Activated CD4-positive, alpha-beta T cell treated with anti-CD3 and anti-CD28 coated beads, Interleukin-10, Interleukin-2, amounts not matched to agents 100 ng/mL and 50 ng/mL, durations not matched to agents 16 hours and 8 hours (primary cell): Measurements from ENCODE around the gene SP6.
A peak's percentile ranks its signal among the peaks of the same experiment; 100 is the strongest.

Experiments used
- DNase-seq: peaks from one replicate; pipeline ENCODE4 v3.0.0-alpha.2; 2020

SP6 gene

DNA sequence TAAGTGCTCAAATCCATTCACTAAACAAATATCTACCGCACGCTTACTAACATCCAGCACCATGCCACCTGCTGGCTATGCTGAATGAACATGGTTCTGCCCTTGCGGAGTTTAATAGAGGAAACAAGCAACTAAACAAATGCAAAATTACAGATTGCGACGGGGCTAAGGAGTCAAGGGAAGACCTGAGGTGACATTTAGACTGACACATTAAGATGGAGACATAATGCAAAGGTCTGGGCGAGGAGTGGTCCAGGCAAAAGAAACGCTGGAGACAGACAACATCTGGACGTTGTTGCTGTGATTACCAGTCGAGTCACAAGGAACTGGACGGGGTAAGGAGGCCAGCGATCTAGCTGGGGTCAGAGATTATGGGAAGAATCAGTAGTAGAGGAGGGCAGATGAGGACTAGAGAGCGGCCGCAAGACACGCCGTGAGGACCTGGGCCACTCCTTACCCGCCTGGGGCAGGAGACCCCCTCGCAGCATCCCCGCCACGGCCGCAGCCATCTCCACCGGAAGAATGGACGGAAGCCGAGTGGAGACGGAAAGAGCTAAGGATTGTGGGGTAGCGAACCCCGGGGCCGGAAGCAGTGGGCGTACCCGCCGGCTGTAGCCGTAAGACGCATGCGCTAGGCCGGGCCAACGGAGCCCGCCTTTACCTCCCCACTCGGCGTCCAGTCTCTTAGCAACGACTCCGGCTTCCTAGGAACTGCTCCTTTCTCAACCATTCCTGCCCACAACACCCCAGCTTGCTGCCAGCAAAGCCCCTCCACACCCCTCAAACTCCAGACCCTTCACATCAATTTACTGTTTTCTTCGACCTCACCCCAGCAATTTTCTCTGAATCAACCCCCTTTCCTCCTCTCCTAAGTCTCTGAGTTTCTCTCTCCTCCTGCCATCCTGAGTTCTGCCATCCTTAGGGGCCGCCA lies 19.7 kb downstream of the SP6 start, which contains the start of the genes LRRC46 and MRPL10:
LRRC46 (plus strand) TSS at position 668 of the 931 bp plus-strand sequence. CDS start 320 bp downstream, outside the sequence.
MRPL10 (minus strand) TSS at position 539 of the 931 bp plus-strand sequence; CDS start at position 509, 30 bp downstream.
- DNase-seq: peak; percentile 95

GRCh38 chr17:47830396-47831002 lies 20.5 kb downstream of the SP6 start:
- DNase-seq: no peak

GRCh38 chr17:47829870-47830269 lies 21.1 kb downstream of the SP6 start:
- peak; percentile 79 for DNase-seq

DNA sequence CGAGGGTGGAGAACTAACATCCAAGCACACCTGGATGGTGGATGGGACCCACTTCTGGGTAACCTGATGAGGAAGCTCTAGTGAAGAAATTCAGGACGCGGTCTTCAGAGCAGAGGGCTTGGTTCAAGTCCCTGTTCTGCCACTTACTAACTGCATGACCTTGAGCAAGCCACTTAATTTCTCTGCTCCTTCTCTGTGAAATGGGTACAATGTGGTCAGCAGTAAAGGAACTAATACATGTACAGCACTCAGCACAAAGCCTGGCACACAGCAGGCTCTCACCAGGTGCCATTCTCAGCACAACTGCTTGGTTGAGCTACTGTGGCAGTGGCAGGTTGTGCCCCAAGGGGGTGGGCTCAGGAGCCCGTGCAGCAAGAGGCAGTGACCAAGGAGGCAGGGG lies 27.4 kb downstream of the SP6 start:
- no peak for DNase-seq

DNA sequence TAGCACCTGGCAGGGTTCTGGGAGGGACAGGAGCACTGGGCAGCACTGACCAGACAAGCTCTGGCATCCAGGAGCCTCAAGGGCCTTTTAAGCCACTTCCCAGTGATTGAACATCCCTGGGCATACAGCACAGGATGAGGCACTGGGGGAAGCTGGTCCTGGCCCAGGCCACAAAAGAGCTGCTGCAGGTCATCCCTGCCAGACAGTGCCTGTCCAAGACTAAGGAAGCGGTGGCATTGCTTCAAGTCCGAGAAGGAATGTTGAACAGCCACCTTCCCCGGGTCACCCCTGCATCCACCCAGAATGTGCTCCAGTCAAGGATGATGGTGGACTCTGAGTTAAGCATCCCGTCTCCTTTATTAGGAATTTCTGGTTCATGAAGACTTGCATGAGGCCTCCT lies 28.2 kb downstream of the SP6 start:
- DNase-seq: no peak

DNA sequence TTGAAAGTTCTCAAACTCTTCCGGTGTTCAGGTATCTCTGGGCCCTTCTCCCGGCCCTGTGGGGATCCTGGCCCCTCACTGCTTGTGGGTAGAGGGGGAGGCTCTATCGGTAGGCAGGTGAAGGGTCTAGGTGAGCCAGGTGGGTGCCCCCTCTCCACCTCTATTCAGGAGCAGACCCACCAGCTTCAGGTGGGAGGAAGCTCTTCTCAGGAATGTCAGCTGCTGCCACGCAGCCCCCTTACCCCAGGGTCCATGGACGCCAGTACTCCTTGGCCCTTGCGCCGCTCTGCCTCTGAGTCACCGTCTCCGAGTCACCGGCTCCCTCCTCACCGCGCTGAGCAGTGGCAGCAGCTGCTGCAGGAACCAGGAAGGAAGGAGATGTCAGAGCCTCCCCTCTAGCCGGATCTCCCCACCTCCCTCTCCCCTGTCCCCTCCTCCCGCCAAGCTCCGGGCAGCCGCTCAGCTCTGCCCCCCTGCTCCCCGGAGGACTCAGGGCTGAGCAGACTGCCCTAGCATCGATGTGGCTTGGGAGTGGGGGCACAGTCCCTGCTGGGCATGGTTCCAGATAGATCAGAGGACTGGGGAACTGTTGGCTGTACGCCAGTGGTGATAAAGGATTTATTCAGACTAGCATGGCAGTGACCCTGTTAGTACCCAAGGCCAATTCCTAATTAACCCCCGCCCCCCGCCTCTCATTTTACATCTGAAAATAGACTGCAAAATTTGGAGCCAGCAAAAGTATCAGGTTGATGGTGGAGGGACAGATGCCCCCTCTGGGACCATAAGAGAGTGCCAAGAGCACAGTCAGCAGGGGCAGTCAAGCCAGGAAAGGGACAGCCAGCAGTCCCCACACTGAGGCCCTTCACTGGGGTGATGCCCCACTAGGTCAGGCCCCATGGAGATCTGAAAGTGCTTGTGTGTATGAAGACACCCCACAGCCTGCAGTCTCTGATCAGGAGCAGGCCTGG lies 29.3 kb downstream of the SP6 start, which contains the start of gene OSBPL7:
OSBPL7 (minus strand) TSS at position 371 of the 968 bp plus-strand sequence. CDS start 1,516 bp downstream, outside the sequence.
- DNase-seq: peak; percentile 85

DNA sequence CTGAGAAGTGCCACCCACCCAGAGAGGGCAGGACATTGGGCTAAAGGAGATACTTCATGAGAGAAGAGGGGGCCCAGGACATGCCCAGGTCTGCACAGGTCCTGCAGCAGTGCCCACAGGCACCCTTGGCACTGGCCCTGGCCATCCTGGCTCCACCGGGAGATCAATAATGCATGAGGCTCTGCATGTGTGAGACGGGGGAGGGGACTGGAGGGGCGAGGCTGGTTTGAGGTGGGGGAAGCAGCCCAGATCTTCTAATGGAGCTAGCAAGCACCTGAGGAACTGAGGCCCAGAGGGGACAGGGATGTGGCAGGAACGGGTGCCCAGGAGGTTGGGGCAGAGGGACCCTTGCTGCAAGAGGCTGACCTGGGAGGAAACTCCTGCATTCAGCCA lies 29.9 kb downstream of the SP6 start:
- no peak for DNase-seq

DNA sequence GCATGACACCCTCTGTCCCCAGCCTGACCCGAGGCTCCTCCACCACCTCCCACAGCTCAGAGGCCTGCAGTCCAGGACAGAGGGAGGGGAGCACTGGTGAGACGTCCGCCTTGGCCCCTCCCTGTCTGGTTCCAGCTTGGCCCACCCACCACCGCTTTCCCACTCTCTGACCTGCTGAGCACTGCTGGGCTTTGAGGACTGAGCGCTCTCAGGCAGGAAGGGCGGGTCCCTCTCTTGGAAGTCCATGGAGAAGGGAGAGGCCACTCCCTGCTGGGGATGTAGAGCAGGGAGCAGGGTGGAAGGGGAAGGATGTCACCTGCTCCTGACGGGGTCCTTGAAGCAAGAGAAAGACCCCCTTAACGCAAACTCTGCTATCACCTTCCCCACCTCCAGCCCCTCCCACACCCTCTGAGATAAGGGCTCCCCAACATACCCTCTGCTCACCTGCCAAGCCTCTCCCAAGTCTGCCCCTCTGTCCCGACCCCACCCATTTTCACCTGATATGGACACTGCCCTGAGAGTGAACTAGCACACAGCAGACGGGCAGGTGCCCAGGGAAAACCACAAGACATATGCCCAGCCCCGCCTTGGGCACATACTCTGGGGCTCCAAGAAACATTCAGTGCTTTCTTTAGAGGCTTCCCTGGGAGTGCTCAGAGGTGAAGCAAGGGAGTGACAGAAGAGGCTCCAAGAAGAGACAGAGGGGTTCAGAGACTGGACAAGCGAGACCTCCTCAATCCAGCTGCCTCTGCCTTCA lies 30.8 kb downstream of the SP6 start:
- DNase-seq: no peak

DNA sequence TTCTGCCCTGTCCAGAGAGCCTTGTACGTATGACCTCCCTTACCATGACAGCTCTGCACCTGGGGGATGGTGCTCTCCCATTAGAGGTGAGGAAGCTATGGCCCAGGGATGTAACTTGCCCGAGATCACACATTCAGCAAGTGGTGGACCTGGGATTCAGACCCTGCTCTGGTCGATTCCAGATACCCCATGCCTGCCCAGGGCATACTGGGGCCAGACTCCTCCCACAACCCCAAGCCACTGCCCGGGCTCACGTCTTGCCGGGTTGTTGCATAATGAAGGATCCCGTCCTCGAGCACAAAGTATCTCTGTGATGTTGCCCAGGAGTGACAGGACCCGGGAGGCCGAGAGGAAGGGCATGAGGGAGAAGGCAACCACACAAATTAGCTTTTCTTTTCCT lies 31.5 kb downstream of the SP6 start:
- no peak for DNase-seq

DNA sequence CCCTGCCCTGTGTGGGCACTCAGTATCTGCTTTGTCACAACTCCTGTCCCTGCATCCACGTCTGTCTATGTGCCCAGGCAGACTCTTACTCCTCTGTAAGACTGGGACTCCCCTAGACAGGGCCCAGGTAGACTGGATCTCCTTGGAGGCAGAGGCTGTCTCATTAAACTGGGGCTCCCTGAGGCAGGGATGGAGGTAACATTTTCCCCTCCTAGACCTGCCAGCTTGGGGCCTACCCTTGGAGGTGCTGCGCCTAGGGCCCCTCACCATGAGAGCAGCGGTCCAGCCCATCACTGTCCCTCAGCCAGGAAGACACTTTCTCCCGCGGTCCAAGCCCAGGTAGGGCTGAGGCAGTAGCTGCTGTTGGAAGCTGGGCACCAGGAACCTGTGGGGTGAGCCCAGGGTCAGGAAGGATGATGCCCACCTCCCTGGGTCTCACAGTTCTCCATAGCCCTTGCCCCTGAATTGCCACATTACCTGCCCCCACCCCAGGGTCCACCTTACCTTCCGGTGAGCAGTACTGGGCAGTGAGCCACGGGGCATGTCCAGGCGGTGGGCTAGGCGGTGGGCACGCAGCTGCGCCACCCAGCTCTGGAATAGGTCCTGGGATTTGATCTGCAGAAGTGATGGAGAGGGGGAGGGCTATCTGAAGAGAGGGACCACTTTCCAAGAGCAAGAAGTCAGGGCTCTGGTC lies 32.8 kb downstream of the SP6 start:
- DNase-seq: no peak

DNA sequence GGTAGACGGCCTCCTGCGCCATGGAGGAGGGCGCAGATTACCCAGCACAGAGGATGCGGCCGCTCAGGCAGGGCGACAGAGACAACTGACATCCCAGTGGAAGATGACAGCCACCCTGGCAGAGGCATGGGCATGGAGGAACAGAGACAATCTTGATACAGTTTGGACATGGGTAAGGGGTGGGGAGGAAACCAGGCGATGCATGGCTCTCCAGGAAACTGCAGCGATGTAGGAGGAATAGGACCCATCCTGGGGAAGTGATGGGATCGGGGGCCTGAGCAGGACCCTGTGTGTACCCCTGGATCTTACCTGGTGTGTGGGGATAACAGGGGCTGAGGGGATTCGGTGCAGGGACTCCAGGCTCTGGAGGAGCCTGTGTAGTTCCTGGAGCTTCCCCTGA lies 34.0 kb downstream of the SP6 start:
- no peak for DNase-seq

GRCh38 chr17:47816111-47816735 lies 34.7 kb downstream of the SP6 start:
- no peak for DNase-seq

DNA sequence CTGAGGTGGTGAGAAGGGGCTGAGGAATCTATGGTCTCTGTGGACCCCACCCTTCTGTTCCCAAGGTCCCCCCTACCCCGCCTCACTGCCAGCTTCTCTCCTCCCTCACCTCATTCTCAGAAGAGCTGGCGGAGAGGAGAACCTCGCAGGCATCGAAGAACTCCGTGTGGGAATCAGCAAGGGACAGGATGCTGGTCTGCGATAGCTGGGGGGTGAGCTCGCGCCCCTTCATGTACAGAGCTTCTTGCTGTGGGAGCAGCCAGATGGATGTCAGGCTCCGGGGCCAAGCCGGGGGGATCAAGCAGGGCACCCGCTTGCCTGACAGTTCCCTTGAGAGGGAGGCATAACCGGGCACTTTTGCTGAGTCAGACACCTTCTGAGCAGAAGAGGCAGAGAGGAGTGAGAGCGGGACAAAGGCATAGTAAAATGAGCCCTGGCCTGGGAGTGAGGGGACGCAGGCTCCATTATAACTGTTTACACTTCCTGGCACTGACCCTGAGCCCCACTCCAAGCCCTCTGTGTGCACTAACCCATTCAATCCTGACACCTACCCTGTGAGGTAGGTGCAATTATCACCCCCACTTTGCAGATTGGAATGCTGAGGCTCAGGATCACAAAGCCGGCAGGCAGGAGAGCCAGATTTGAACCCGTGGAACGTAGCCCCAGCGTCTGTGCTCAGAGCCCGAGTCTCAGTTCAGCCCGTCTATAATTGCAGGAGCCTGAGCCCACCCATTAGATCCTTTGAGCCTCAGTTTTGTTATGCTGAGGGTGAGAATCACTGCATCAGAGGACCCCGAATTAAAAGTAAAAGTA lies 35.7 kb downstream of the SP6 start:
- DNase-seq: no peak

- DNase-seq: no peak
These were observed 37.4 kb downstream of the SP6 start for GRCh38 chr17:47813512-47814031.

DNA sequence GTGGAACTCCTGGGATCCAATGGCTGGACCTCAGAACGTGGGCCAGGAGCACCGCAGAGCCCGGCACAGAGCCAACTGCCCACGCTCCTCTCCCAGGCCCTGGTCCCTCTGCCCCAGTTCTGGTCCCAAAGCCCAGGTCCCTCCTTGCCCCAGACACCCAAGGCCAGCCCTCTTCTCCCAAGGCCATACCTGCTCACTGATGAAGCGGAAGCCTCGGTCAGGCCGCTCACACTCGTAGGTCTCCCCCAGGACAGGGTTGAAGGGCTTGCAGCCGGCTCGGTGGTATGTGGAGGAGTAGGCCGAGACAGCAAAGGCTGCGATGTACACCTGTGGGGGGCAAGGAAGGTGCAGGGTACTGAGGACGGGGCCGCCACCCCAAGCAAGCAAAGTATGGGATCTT lies 37.9 kb downstream of the SP6 start:
- no peak for DNase-seq

GRCh38 chr17:47812146-47812920 lies 38.6 kb downstream of the SP6 start:
- no peak for DNase-seq

GRCh38 chr17:47811709-47812108 lies 39.3 kb downstream of the SP6 start:
- no peak for DNase-seq

GRCh38 chr17:47810901-47811635 lies 39.9 kb downstream of the SP6 start:
- no peak for DNase-seq
